HepG2 (cell line): ENCODE data around the gene APBB2. TPM values are rescaled to one million over a fixed set of nuclear protein-coding genes. Genes with fewer than 3 reads are reported as not detected.

Source experiments
- ATAC-seq: fragments of 200-7000 bp; cut with Tn5 transposase; 3 replicates; pipeline ENCODE4 v1.9.1; 2020; ENCODE audit warnings: mild to moderate bottlenecking, moderate library complexity
- BruUV-seq: library from RNA; stranded (reverse); fragments of 400-500 nt; replicated peaks from 2 replicates; lab custom pipeline; 2021; lab: Mats Ljungman, UMichigan
- CTCF ChIA-PET: fragments of 300-600 bp; formaldehyde crosslinking; extraction: SDS; loops from one replicate; lab custom pipeline; 2021; ENCODE audit warnings: low total read pairs, inconsistent platforms, low intra/inter-chr PET ratio; lab: Yijun Ruan, JAX
- POLR2A ChIA-PET: fragments of 350-600 bp; sonication (Branson Sonifier 250); formaldehyde crosslinking; loops from one replicate; lab custom pipeline; 2020; ENCODE audit warnings: antibody characterized with exemption, inconsistent platforms; lab: Yijun Ruan, JAX
- DNase-seq: peaks from one replicate; pipeline ENCODE4 v3.0.0-alpha.2; 2015; ENCODE audit warnings: low spot score
- FAIRE-seq: peaks from 3 replicates; lab custom pipeline; 2011; peaks lifted over from hg19 to GRCh38; lab: Jason Lieb, UNC
- H2AFZ ChIP-seq: one replicate; pipeline ENCODE4 v1.6.1; 2011; ENCODE audit warnings: low read length, inconsistent platforms
- H3K27ac ChIP-seq: fragments of 300-600 bp; 3 replicates; pipeline ENCODE4 v1.8.0; 2011; ENCODE audit warnings: mixed run types, mild to moderate bottlenecking, mixed read lengths, low read length, inconsistent platforms; ENCODE audit not compliant: insufficient read depth; ENCODE audit errors: extremely low read length
- H3K27me3 ChIP-seq, 2 experiments: fragments of 200-600 bp in 1 of 2; 2 replicates in 1 of 2; 3 replicates in 1 of 2; pipeline versions ENCODE4 v1.6.0 to v1.8.0; 2011; ENCODE audit warnings: low read length in 2 of 2, mild to moderate bottlenecking in 2 of 2, moderate library complexity in 2 of 2, inconsistent platforms in 1 of 2; ENCODE audit not compliant: insufficient read depth in 2 of 2, control insufficient read depth in 1 of 2
- H3K36me3 ChIP-seq, 2 experiments: fragments of 200-600 bp in 1 of 2; replicated peaks in 1 of 2; 2 replicates in 1 of 2; 3 replicates in 1 of 2; pipeline versions ENCODE4 v1.5.1 to v1.8.0; 2011; ENCODE audit warnings: low read length in 2 of 2, inconsistent platforms in 1 of 2; ENCODE audit not compliant: insufficient read depth in 2 of 2, control insufficient read depth in 1 of 2
- H3K4me1 ChIP-seq: 2 replicates; pipeline ENCODE4 v1.5.1; 2012; ENCODE audit warnings: low read length, inconsistent platforms; ENCODE audit not compliant: insufficient read depth
- H3K4me2 ChIP-seq: 2 replicates; pipeline ENCODE4 v1.6.0; 2011; ENCODE audit warnings: low read depth, low read length, inconsistent platforms
- H3K4me3 ChIP-seq, 3 experiments: fragments of 200-600 bp in 1 of 3; sonication (generic), shearing (Covaris generic) in 1 of 3; replicated peaks in 1 of 3; 2 replicates each; pipeline ENCODE4 v1.5.1; 2011 to 2016; ENCODE audit warnings: low read length in 3 of 3, inconsistent platforms in 2 of 3, low read depth in 2 of 3, mild to moderate bottlenecking in 2 of 3, control low read depth in 1 of 3, mixed read lengths in 1 of 3; ENCODE audit not compliant: insufficient read depth in 1 of 3
- H3K79me2 ChIP-seq: one replicate; pipeline ENCODE4 v1.6.1; 2011; ENCODE audit warnings: low read length, inconsistent platforms; ENCODE audit not compliant: insufficient read depth
- H3K9ac ChIP-seq: 2 replicates; pipeline ENCODE4 v1.6.0; 2011; ENCODE audit warnings: mild to moderate bottlenecking, low read depth, low read length, inconsistent platforms; ENCODE audit not compliant: insufficient read depth
- H3K9me3 ChIP-seq: 2 replicates; pipeline ENCODE4 v1.5.1; 2012; ENCODE audit warnings: mild to moderate bottlenecking, low read length
- H4K20me1 ChIP-seq: 2 replicates; pipeline ENCODE4 v1.6.0; 2011; ENCODE audit warnings: inconsistent platforms, mild to moderate bottlenecking, low read length, moderate library complexity; ENCODE audit not compliant: insufficient read depth
- MAFF ChIP-seq: IDR thresholded peaks from 2 replicates; pipeline ENCODE4 v1.6.1; 2011; ENCODE audit warnings: low read depth, low read length, improper control_type of control experiment
- MAFK ChIP-seq, 2 experiments: IDR thresholded peaks in 1 of 2; conservative IDR thresholded peaks in 1 of 2; 2 replicates each; pipeline ENCODE4 v1.6.1; 2011; ENCODE audit warnings: improper control_type of control experiment in 2 of 2, low read length in 2 of 2
- ZNF530 ChIP-seq: sonication (generic); formaldehyde crosslinking; IDR thresholded peaks from 2 replicates; pipeline ENCODE4 v1.5.0; 2020; ENCODE audit warnings: low read depth, mild to moderate bottlenecking, missing genetic modification reagents
- WGBS: methylation state at CpG from one replicate; pipeline ENCODE4 v1.1.6; 2017; ENCODE audit warnings: low lambda C conversion rate; 5-methylcytosine and 5-hydroxymethylcytosine counted together
- in situ Hi-C: cut with HindIII; loops from 2 replicates; pipeline ENCODE4 v1.10.0; 2017; ENCODE audit warnings: low pct_unique_long_range_greater_than_20kb; ENCODE audit not compliant: extremely low pct_ligation_motif_present
- intact Hi-C: fragments of 100-400 bp; cut with micrococcal nuclease; formaldehyde crosslinking; loops from one replicate; pipeline ENCODE4 v1.10.0; 2022; ENCODE audit not compliant: unreplicated experiment
- polyA plus RNA-seq, 8 experiments: library from polyadenylated mRNA; depleted of rRNA in 3 of 8; stranded (reverse) in 7 of 8; unstranded in 1 of 8; fragments of >200 nt; fragmentation: Illumina TruSeq in 4 of 8; extraction: Trizol in 4 of 8; gene quantifications; 2 replicates each; pipeline versions ENCODE4 v1.2.1 to v1.2.3, GENCODE V29; 2011 to 2016; ENCODE audit warnings: low read depth in 4 of 8, missing spikeins in 1 of 8, mixed read lengths in 1 of 8; ENCODE audit not compliant: insufficient read depth in 1 of 8
- total RNA-seq, 5 experiments: library from RNA; depleted of rRNA; stranded (reverse); fragments of >200 nt; fragmentation: Illumina TruSeq; extraction: Trizol; gene quantifications; 2 replicates each; pipeline ENCODE4 v1.2.3, GENCODE V29; 2016; ENCODE audit warnings: low read depth in 1 of 5
- TF ChIP-seq, protein P1 (sequence below), 2 experiments: IDR thresholded peaks; 2 replicates each; pipeline ENCODE4 v1.6.1; 2011 to 2012; ENCODE audit warnings: low read length in 2 of 2, borderline replicate concordance in 1 of 2, low read depth in 1 of 2, mild to moderate bottlenecking in 1 of 2, moderate library complexity in 1 of 2

The APBB2 gene
- total and polyA plus RNA-seq, 2 of the 13 experiments (the other 11 are each of a cell fraction or from before 2014, with no cell fraction given), result 11.7 to 17.0 TPM

DNA sequence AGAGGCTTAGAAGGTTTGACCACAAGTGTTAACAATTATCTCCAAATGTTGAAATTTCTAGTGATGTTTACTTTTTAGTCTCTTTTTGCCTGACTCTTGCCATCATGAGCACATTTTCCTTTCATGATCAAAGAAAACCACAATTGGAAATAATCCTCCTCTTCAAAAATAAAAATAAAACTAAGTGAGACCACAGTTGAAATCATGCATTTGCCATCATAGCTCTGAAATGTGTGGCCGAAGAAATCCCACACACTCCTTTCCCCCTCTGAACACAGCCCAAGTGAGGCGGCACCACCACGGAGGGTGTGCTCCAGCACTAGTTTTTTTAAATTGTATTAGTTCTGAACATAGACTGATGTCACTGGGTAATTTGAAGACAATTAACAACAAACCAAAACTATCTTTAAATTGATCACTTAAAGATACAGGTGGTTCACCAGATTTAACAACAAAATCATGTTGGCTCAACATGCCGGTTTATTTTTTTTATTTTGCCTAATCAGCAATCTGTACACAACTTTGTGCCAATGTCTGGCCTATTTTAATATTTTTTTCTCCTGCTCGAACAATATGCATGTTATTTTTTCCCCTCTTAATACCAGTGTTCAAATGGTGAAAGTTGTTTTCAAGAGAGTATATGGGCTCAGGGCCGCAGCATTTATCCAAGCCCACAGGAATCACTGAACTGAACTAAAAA, 17.6 kb downstream of the APBB2 start:
- POLR2A ChIA-PET, result no interaction called here
- Histone ChIP-seq H3K4me3 (no peak overlapping the region), H3K27me3 (no peaks in the 10 kb centered on the region; a peak in 1 of 5 replicates), H3K4me2 (no peak overlapping the region), H3K79me2 (peaks cover 50% of the 10 kb centered on the region), H3K4me1 (peaks cover 33% of the 10 kb centered on the region), H3K36me3 (no peaks in the 10 kb centered on the region), H3K9ac (no peak overlapping the region), H2AFZ (no peak overlapping the region), H3K27ac (no peak overlapping the region), H4K20me1 (no peaks in the 10 kb centered on the region; the same call in 1 of the 2 replicates), H3K9me3 (no peaks in the 10 kb centered on the region)
- CTCF ChIA-PET, result no interaction called here
- ATAC-seq (no peak), DNase-seq (no peak), FAIRE-seq (no peak)
- peak; percentile 88 to 93 for TF ChIP-seq MAFK (conservative IDR thresholded peaks at IDR 0.05 in 1 of 2, IDR thresholded peaks at IDR 0.05 in 1 of 2; ENCODE audit: low read length in 2 of 2)
- TF ChIP-seq ZNF530 (CRISPR knock-in tag), result no peak
- TF ChIP-seq MAFF, result peak; percentile 89
- TF ChIP-seq, protein P1, sequence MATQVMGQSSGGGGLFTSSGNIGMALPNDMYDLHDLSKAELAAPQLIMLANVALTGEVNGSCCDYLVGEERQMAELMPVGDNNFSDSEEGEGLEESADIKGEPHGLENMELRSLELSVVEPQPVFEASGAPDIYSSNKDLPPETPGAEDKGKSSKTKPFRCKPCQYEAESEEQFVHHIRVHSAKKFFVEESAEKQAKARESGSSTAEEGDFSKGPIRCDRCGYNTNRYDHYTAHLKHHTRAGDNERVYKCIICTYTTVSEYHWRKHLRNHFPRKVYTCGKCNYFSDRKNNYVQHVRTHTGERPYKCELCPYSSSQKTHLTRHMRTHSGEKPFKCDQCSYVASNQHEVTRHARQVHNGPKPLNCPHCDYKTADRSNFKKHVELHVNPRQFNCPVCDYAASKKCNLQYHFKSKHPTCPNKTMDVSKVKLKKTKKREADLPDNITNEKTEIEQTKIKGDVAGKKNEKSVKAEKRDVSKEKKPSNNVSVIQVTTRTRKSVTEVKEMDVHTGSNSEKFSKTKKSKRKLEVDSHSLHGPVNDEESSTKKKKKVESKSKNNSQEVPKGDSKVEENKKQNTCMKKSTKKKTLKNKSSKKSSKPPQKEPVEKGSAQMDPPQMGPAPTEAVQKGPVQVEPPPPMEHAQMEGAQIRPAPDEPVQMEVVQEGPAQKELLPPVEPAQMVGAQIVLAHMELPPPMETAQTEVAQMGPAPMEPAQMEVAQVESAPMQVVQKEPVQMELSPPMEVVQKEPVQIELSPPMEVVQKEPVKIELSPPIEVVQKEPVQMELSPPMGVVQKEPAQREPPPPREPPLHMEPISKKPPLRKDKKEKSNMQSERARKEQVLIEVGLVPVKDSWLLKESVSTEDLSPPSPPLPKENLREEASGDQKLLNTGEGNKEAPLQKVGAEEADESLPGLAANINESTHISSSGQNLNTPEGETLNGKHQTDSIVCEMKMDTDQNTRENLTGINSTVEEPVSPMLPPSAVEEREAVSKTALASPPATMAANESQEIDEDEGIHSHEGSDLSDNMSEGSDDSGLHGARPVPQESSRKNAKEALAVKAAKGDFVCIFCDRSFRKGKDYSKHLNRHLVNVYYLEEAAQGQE (IDR thresholded peaks at IDR 0.05; ENCODE audit: borderline replicate concordance in 1 of 2, low read depth in 1 of 2, low read length in 2 of 2), result no peak
- intact Hi-C loops (no loop called here), in situ Hi-C loops (no loop called here)
- BruUV-seq, result no TSS peak
- 97% methylated on average over 6 of the region's 6 CpGs for WGBS
